ENCODE data around the gene RBL2. TPM values are rescaled to one million over a fixed set of nuclear protein-coding genes. Genes with fewer than 3 reads are reported as not detected.

Gene RBL2
- total and polyA plus RNA-seq, 7 donors, result 25.0 to 113 (median 74.9) TPM

DNA sequence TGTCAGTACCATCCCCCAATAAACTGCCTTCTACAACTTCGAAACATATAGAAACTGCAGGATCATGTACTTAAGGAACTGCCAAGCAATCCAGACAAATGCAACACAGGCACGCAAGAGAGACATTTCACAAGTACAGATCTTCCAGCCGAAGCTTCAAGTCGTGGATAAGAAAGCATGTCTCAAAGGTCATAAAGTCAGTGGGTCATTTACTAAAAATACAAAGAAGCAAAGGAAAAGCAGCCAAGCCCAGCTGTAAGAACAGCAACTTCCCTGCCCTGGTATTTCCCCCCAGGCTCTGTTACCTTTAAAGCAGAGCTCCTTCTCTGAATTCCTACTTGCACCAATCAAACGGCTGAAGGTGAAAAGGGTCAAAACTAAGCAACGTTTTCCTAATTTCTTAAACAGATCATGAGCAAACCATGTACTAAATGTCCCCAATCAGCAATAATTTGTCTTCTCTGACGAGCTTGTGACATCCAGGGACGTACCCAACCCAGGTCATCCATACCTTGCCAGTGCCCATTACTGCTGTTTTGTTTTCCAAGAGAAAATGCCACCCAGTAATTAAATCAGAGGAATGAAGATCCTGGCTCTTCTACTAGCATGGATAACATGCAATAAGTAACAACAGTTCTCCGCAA, 67.1 kb downstream of the RBL2 start:
- no peak for DNase-seq

DNA sequence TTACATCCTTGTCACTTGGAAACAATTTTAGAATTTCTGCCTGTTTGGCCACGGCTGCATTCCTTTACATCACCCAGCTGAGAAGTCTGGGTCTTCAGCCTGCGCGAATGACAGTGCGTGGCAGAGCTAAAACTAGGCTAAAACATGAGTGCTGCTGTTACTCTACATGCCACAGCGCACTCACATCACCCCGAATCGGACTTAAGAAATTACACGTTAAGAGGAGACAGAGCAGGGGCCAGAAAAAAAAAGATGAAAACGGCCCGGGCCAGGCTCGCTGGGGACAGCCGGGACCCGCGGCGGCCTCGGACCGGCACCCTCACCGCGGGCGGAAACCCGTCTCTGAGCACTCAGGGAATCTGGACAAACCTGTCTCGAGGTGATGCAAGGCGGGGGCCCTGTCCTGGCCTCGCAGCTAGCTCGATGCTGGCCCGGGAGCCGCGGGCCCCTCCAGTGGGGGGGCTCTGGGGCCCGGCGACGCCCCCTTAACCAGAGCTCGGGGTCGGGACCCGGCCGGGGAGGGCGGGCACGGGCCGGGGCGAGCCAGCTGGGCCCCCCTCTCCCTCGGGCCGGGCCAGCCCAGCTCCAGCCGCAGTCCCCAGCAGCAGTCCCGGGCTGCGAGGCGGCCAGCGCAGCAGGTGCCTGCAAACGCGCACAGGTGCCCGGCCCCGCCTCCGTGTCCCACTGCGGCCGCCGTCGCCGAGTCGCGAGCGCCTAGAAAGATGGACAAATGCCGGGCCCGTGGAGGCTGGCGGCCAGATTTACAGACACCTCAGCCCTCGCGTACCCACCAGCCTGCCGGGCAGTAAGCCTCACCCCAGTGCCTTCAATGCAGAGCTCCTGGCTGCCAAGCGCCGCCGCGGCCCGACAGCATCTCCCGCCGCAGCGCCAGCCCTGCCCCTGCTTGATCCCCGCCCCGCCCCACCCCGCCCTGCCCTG, 68.3 kb downstream of the RBL2 start, which contains the start of gene AKTIP:
TSS of gene AKTIP (minus strand) at position 879 of the 939 bp plus-strand sequence. CDS start 2,950 bp downstream, outside the sequence.
- H3K27ac ChIP-seq, result peak within 1 kb of the TSS; percentile 92 to 99 (median 96)
- DNase-seq, result peak; percentile 79
- peak in 1 of 2 donors; percentile 19 for TF ChIP-seq POLR2A (IDR thresholded peaks at IDR 0.05)
- no peak for TF ChIP-seq EP300 (IDR thresholded peaks at IDR 0.05)
- TF ChIP-seq POLR2AphosphoS5 (IDR thresholded peaks at IDR 0.05), result peak in 2 of 4 donors; percentile 46 to 55
- TF ChIP-seq, protein P1, sequence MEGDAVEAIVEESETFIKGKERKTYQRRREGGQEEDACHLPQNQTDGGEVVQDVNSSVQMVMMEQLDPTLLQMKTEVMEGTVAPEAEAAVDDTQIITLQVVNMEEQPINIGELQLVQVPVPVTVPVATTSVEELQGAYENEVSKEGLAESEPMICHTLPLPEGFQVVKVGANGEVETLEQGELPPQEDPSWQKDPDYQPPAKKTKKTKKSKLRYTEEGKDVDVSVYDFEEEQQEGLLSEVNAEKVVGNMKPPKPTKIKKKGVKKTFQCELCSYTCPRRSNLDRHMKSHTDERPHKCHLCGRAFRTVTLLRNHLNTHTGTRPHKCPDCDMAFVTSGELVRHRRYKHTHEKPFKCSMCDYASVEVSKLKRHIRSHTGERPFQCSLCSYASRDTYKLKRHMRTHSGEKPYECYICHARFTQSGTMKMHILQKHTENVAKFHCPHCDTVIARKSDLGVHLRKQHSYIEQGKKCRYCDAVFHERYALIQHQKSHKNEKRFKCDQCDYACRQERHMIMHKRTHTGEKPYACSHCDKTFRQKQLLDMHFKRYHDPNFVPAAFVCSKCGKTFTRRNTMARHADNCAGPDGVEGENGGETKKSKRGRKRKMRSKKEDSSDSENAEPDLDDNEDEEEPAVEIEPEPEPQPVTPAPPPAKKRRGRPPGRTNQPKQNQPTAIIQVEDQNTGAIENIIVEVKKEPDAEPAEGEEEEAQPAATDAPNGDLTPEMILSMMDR (IDR thresholded peaks at IDR 0.05), result no peak
- H3K4me1 ChIP-seq, result peaks cover 0 to 33% (median 28%) of the 10 kb centered on the region in 4 donors
- intact Hi-C loops (cut with DNase I), result loop anchor here (2.0 to 5.0 kb wide), 3 partner anchors 68 to 445 kb away; partner anchors contain the start of genes FTO, RBL2 and RPGRIP1L
- H3K4me3 ChIP-seq, result peak within 1 kb of the TSS; percentile 77 to 99 (median 84)
- WGBS, 2 donors, result 0 to 1% methylated on average over 76 of the region's 76 CpGs
- no peaks in the 10 kb centered on the region for H3K27me3 ChIP-seq
- H3K9me3 ChIP-seq, result no peaks in the 10 kb centered on the region
- H3K36me3 ChIP-seq, result peaks cover 0 to 6% (median 4%) of the 10 kb centered on the region in 4 donors

More for the DNA sequence above, 67.1 kb downstream of the RBL2 start:
- Histone ChIP-seq H3K27ac (no peak overlapping the region), H3K4me3 (peak overlapping the region in 1 of 4 donors; percentile 99), H3K4me1 (peaks cover 0 to 33% (median 28%) of the 10 kb centered on the region in 4 donors), H3K9me3 (no peaks in the 10 kb centered on the region), H3K36me3 (peaks cover 0 to 19% (median 11%) of the 10 kb centered on the region in 4 donors), H3K27me3 (no peaks in the 10 kb centered on the region)
- WGBS, 2 donors, result 32 to 57% methylated on average over 9 of the region's 9 CpGs
- intact Hi-C loops (cut with DNase I), result loop anchor here (5.0 kb wide), 2 partner anchors 201 to 444 kb away; partner anchors contain the start of genes FTO and RPGRIP1L
- TF ChIP-seq POLR2A (IDR thresholded peaks at IDR 0.05) (no peak), EP300 (IDR thresholded peaks at IDR 0.05) (no peak), POLR2AphosphoS5 (IDR thresholded peaks at IDR 0.05) (no peak)
- TF ChIP-seq, protein P1 (IDR thresholded peaks at IDR 0.05), result no peak

GRCh38 chr16:53503270-53503923, 69.1 kb downstream of the RBL2 start:
- Histone ChIP-seq H3K36me3 (no peaks in the 10 kb centered on the region), H3K4me1 (peaks cover 0 to 33% (median 28%) of the 10 kb centered on the region in 4 donors), H3K27ac (peak overlapping the region; percentile 92 to 99 (median 96)), H3K9me3 (no peaks in the 10 kb centered on the region), H3K27me3 (no peaks in the 10 kb centered on the region), H3K4me3 (peak overlapping the region; percentile 77 to 99 (median 84))
- TF ChIP-seq POLR2A (IDR thresholded peaks at IDR 0.05) (peak; percentile 85 to 90), EP300 (IDR thresholded peaks at IDR 0.05) (peak in 1 of 4 donors; percentile 6), POLR2AphosphoS5 (IDR thresholded peaks at IDR 0.05) (peak; percentile 94 to 98 (median 96))
- TF ChIP-seq, protein P1 (IDR thresholded peaks at IDR 0.05), result no peak
- 0% methylated on average over 46 of the region's 46 CpGs for WGBS, 2 donors
- intact Hi-C loops (cut with DNase I), result loop anchor here (2.0 to 5.0 kb wide), 3 partner anchors 69 to 446 kb away; partner anchors contain the start of genes FTO, RBL2 and RPGRIP1L
- DNase-seq, result peak; percentile 100

Data from sigmoid colon (tissue), 7 donors.